HG02981 (cell line): ENCODE results near the gene POLR3A.

Source experiments
- ATAC-seq: cut with Tn5 transposase; IDR thresholded peaks from one replicate; pipeline ENCODE4 v1.9.1; 2021; ENCODE audit warnings: mild to moderate bottlenecking, moderate library complexity; ENCODE audit not compliant: unreplicated experiment

The POLR3A gene

DNA sequence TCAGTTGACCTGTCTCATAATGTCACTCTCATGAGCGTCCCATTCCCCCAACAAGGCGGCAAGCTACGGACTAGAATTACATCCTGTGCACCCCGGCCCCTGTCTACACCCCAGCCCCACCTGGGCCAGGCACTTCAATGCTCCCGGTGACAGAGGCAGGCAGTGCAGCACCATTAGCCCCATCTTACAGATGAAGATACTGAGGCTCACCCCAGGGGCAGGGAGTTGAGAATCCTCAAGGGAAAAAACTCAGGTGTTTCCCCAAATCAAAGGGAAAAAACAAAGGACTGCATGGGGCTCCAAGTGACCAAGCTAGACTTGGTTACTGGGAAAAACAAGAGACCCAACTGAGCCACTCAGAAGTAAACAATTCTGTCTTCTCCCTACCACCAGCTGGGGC, 107.3 kb downstream of the POLR3A start:
- no peak for ATAC-seq

DNA sequence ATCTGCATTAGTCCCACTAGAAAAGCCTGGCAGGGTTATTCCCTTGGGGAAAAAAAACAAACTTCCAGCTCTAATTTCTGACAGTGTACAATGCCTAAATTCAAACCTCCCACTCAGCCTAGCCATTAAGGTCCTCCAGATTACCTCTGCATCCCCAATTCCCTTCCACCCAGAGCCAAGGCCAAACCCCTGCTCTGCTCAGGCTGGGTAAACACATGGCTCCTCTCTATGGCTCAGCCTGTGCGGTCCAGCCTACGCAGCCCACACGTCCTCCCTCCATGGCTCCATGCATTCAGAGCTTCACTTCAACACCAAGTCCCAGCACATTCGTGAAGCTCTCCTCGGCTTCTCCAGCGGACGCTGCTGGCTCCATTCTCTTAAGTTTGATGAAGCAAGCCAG, 107.9 kb downstream of the POLR3A start:
- no peak for ATAC-seq

DNA sequence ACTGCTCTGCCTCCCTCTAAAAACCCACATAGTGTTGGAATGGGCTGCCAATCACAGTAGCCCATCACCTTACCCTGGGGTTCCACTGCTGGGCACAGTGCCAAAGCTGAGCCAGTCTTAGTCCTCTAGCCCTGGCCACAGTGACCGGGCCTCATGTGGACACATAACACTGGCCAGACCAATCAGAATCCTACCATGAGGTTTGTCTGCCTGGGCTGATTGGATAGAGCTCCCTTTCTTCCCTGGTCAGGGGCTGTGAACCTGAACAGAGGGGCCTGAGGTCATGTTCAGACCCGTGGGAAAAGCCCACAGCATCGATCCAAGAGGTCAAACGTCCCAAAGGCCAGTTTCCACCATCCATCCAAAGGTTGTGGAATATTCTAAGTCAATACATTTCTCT, 108.8 kb downstream of the POLR3A start:
- ATAC-seq = no peak

DNA sequence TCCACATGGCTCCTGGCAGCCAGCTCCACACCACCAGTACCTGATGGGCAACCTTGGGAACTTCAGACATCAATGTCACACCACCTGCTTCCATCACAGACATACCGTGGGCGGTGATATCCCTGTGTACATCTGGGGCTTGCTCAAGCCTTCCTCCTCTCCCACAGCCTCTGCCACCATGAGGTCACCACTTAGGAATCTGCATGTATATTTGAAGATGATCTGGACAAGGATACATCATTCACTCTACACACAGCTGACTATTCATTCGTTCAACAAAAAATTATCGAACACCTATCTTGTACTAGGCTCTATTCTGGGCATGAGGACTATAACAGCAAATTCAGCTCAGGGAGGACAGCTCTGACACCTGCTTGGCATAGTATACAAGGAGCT, 109.6 kb downstream of the POLR3A start:
- ATAC-seq = no peak
